HEK293T (cell line): Measurements from ENCODE around the gene KIF5A.

Source experiments
- CTCF ChIA-PET: fragments of 350-600 bp; formaldehyde crosslinking; extraction: SDS; loops from one replicate; lab custom pipeline; 2021; ENCODE audit warnings: antibody characterized with exemption, inconsistent platforms; lab: Yijun Ruan, JAX
- POLR2A ChIA-PET: fragments of 350-600 bp; formaldehyde crosslinking; extraction: SDS; loops from one replicate; lab custom pipeline; 2020; ENCODE audit warnings: antibody characterized with exemption, inconsistent platforms; lab: Yijun Ruan, JAX
- DNase-seq: peaks from one replicate; pipeline ENCODE4 v3.0.0; 2012; ENCODE audit warnings: mixed read lengths; ENCODE audit errors: extremely low spot score
- ARNT ChIP-seq: fragments of 450-650 bp; IDR thresholded peaks from 2 replicates; pipeline ENCODE4 v1.6.1; 2017; ENCODE audit warnings: mild to moderate bottlenecking
- BHLHE40 ChIP-seq: fragments of 450-650 bp; IDR thresholded peaks from 2 replicates; pipeline ENCODE4 v1.6.1; 2016; ENCODE audit warnings: mild to moderate bottlenecking, moderate library complexity, borderline replicate concordance
- CTBP1 ChIP-seq: fragments of 450-650 bp; IDR thresholded peaks from 2 replicates; pipeline ENCODE4 v1.6.1; 2016; ENCODE audit warnings: borderline replicate concordance
- ELF4 ChIP-seq: fragments of 450-650 bp; IDR thresholded peaks from 2 replicates; pipeline ENCODE4 v1.6.1; 2017; ENCODE audit warnings: antibody characterized with exemption
- FOXA1 ChIP-seq: fragments of 450-650 bp; IDR thresholded peaks from 2 replicates; pipeline ENCODE4 v1.6.1; 2016; ENCODE audit warnings: mild to moderate bottlenecking
- FOXK2 ChIP-seq: fragments of 450-650 bp; IDR thresholded peaks from 2 replicates; pipeline ENCODE4 v1.6.1; 2016; ENCODE audit warnings: mild to moderate bottlenecking
- FOXM1 ChIP-seq: fragments of 450-650 bp; IDR thresholded peaks from 2 replicates; pipeline ENCODE4 v1.6.1; 2017; ENCODE audit warnings: mild to moderate bottlenecking, borderline replicate concordance
- HDGF ChIP-seq: fragments of 450-650 bp; IDR thresholded peaks from 2 replicates; pipeline ENCODE4 v1.6.1; 2017; ENCODE audit warnings: antibody characterized with exemption, borderline replicate concordance
- L3MBTL2 ChIP-seq: fragments of 450-650 bp; conservative IDR thresholded peaks from 2 replicates; pipeline ENCODE4 v1.6.1; 2016; ENCODE audit warnings: mild to moderate bottlenecking
- LEF1 ChIP-seq: fragments of 450-650 bp; IDR thresholded peaks from 2 replicates; pipeline ENCODE4 v1.6.1; 2017; ENCODE audit warnings: mild to moderate bottlenecking, borderline replicate concordance
- NFRKB ChIP-seq: fragments of 450-650 bp; IDR thresholded peaks from 2 replicates; pipeline ENCODE4 v1.6.1; 2016; ENCODE audit warnings: mild to moderate bottlenecking, moderate library complexity
- SP1 ChIP-seq: fragments of 450-650 bp; IDR thresholded peaks from 2 replicates; pipeline ENCODE4 v1.6.1; 2017
- SUZ12 ChIP-seq: fragments of 450-650 bp; IDR thresholded peaks from 2 replicates; pipeline ENCODE4 v1.6.1; 2016; ENCODE audit warnings: mild to moderate bottlenecking
- TARDBP ChIP-seq: fragments of 450-650 bp; IDR thresholded peaks from 2 replicates; pipeline ENCODE4 v1.6.1; 2016
- ZNF384 ChIP-seq: fragments of 450-650 bp; IDR thresholded peaks from 2 replicates; pipeline ENCODE4 v1.6.1; 2016
- TF ChIP-seq, protein P1 (sequence below): fragments of 450-650 bp; IDR thresholded peaks from 2 replicates; pipeline ENCODE4 v1.6.1; 2016

KIF5A gene

DNA sequence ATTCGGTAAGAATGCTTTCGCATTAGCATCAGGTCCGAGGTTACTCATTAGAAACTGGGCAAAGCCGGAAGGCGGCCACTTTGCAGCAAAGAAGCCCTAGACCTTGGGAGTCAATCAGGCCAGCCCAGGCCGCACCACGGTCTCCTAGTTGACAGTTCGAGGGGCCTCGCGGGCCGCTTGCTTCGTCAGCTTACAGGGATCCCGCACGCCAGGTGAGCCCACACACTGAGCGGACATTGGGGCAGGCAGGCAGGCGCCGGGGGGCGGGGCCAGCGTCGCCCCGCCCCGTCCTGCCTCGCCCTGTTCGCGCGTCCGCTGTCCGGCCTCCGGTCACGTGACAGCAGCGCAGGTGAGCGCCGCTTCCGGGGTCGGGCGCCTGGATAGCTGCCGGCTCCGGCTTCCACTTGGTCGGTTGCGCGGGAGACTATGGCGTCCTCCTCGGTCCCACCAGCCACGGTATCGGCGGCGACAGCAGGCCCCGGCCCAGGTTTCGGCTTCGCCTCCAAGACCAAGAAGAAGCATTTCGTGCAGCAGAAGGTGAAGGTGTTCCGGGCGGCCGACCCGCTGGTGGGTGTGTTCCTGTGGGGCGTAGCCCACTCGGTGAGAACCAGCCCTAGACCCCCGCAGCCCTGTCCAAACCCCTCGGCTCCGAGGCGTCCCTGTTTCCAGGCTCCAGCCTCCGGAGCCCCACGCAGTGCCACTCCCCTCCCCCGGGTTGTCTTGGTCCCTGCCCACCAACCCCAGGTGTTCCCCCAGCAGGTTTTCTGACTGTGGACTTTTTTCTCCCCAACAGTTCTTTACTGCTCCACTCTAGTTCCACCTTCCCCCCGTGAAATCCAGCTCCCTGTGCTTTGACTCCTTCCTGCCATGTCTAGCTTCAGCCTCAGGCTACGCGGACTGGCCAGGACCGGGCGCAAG, 41.3 kb downstream of the KIF5A start, which contains the start of gene PIP4K2C:
Gene PIP4K2C, plus strand, starts transcription at position 329 of the 918 bp plus-strand sequence. Its CDS starts 98 bp downstream, at position 427.
- CTCF ChIA-PET, result interaction anchor here (1.0 to 2.5 kb wide), 3 partner anchors 8 to 135 kb away, joined by 3 to 16 read pairs (median 3); no protein-coding TSS in a partner anchor
- peak; percentile 94 for DNase-seq
- POLR2A ChIA-PET, result interaction anchor here (0.8 to 4.8 kb wide), 10 partner anchors 8 to 154 kb away, joined by 3 to 41 read pairs (median 4); partner anchors contain the start of genes ARHGEF25, DDIT3 and TSPAN31
- TF ChIP-seq L3MBTL2 (peak; percentile 71), ARNT (no peak), ELF4 (peak; percentile 83)

DNA sequence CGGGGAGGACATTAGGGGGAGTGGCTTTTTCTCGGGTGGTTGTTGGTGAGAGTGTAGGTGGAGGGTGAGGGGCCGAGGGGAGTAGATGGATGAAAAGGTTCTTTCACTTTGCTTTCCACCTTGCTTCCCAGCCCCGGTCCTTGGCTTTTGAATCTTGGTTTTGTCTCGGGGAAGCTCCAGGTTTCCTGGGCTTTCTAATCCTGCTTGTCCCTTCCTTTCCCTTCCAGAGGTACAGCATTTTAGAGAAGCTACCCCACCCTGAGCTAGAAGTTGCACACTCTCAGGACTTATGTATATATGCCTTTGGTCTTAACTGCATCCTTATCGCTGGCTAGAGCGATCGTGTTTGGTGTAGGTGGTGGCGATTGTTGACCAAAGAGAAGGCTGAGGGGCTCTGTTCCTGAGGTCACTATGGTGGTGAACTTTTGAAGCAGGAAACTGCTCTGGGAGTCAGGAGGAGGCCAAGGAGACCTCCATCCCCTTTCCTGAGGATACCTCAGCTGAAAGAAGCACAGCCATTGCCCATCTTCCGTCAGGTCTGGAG, 42.0 kb downstream of the KIF5A start:
- POLR2A ChIA-PET, result interaction anchor here (1.1 to 4.8 kb wide), 5 partner anchors 9 to 153 kb away, joined by 3 to 41 read pairs (median 4); partner anchors contain the start of genes ARHGEF25 and TSPAN31
- CTCF ChIA-PET, result interaction anchor here (0.6 to 2.5 kb wide), 3 partner anchors 9 to 20 kb away, joined by 3 to 16 read pairs (median 3); no protein-coding TSS in a partner anchor
- no peak for TF ChIP-seq FOXK2
- DNase-seq, result no peak

DNA sequence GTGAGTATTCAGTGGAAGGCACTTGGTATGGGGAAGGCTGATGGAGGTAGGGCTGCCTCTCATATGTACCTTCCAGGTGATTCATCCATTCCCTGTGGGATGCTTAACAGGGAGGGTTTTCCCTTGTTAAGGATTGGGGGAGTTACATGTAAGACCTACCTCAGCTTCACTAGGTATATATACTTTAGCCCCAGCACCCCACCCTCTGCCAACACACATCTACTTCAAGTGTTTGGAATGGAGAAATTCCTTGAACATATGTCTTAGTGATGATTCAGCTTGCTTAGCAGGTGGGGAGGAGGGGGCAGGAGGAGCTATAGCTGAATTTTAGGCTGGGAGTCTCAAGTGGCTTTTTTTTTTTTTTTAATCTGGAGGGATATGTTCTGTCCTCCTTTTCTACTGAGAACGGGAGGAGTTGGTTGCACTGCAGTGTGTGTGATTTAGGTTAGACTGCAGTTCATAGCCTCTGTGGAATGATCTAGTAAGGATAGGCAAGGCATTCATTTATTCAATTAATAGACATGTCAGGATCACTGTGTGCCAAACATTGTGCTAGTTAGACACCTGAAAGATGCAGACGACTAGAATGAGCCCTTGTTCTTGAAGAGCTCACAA, 42.8 kb downstream of the KIF5A start:
- POLR2A ChIA-PET, result interaction anchor here (1.2 to 4.8 kb wide), 2 partner anchors 20 to 152 kb away, joined by 3 to 41 read pairs; partner anchors contain the start of genes ARHGEF25 and TSPAN31
- DNase-seq, result no peak
- CTCF ChIA-PET, result interaction anchor here (0.9 to 2.5 kb wide), 3 partner anchors 10 to 30 kb away, joined by 3 to 16 read pairs (median 4); no protein-coding TSS in a partner anchor
- TF ChIP-seq LEF1 (no peak), SUZ12 (no peak), FOXK2 (no peak)

DNA sequence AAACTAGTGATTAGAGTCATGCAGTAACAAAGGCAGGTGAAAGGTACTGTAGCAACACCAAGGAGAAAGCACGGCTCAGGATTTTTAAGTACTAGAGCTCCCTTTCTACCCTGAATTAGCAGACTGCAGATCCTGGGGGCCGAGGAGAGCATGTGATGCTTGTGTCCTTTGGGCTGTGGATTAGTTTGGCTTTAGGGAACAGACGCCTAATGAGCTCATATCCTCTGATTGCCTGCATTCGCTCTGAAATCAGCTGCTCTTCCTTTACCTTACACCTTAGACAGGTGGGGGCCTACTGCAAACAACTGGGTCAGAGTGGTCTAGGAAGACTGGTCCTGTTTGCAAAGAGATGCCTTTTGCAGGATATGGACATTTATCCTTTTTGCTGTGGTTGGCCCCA, 43.3 kb downstream of the KIF5A start:
- no peak for TF ChIP-seq SP1
- CTCF ChIA-PET, result interaction anchor here (0.9 to 2.5 kb wide), 3 partner anchors 10 to 29 kb away, joined by 3 to 16 read pairs (median 4); no protein-coding TSS in a partner anchor
- POLR2A ChIA-PET, result interaction anchor here (4.8 kb wide), 1 partner anchor 20 kb away, joined by 41 read pairs; the partner anchor contains the start of gene ARHGEF25
- no peak for DNase-seq

DNA sequence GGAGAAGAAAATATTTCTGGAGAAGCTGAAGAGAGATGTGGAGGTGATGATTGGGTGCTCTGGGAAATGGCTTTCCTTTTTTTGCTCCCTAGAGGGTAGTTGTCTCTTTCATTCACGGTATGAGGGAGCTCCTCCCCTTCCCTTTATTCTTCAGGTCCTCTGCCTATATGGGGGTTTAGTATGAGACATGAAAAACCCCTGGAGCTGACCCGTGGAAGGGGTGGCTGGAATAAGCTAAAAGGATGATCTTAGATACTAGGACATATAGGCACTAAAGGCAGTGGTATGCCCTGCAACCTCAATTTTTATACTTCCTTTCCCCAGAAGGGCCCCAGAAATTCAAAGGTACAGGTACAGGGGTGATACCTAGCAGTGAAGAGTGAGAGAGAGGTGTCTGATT, 50.6 kb downstream of the KIF5A start:
- no peak for DNase-seq
- TF ChIP-seq ZNF384, result no peak
- no peak for TF ChIP-seq FOXM1
- no peak for TF ChIP-seq SUZ12
- no peak for TF ChIP-seq ELF4
- no peak for TF ChIP-seq SP1
- no peak for TF ChIP-seq L3MBTL2
- TF ChIP-seq, protein P1, sequence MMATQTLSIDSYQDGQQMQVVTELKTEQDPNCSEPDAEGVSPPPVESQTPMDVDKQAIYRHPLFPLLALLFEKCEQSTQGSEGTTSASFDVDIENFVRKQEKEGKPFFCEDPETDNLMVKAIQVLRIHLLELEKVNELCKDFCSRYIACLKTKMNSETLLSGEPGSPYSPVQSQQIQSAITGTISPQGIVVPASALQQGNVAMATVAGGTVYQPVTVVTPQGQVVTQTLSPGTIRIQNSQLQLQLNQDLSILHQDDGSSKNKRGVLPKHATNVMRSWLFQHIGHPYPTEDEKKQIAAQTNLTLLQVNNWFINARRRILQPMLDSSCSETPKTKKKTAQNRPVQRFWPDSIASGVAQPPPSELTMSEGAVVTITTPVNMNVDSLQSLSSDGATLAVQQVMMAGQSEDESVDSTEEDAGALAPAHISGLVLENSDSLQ, result no peak
- no peak for TF ChIP-seq NFRKB
- no peak for TF ChIP-seq LEF1
- no peak for TF ChIP-seq BHLHE40
- TF ChIP-seq HDGF, result no peak
- no peak for TF ChIP-seq TARDBP
- no peak for TF ChIP-seq ARNT
- no peak for TF ChIP-seq FOXK2
- no peak for TF ChIP-seq FOXA1
- TF ChIP-seq CTBP1, result no peak
- ChIA-PET CTCF (interaction anchor here (1.0 to 2.0 kb wide), 2 partner anchors 17 to 22 kb away, joined by 3 to 10 read pairs; no protein-coding TSS in a partner anchor), POLR2A (interaction anchor here (1.3 to 2.0 kb wide), 2 partner anchors 9 to 11 kb away, joined by 4 to 12 read pairs; partner anchors contain the start of genes ARHGEF25 and PIP4K2C)

DNA sequence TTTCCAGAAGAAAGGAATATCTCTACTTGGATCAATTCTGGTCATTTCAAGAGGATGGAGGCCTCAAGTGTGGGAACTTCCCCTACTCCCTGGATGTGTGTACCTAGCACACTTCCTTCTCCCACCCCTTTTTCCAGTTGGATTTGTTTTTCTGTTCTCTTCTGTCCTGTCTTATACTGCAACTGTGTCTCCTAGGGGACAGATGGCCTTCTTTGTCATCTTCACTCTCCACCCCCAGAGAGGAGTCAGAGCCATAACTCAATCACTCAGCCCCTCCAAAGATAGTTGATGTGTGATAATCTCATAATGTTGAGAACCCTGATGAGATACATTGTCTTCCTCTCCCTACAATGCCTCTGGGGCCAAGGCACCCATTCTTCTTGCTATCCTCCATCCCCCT, 52.7 kb downstream of the KIF5A start:
- ChIA-PET CTCF (no interaction called here), POLR2A (interaction anchor here (0.6 kb wide), 1 partner anchor 9 kb away, joined by 3 read pairs; the partner anchor contains the start of gene ARHGEF25)
- TF ChIP-seq, protein P1, result no peak
- no peak for DNase-seq

DNA sequence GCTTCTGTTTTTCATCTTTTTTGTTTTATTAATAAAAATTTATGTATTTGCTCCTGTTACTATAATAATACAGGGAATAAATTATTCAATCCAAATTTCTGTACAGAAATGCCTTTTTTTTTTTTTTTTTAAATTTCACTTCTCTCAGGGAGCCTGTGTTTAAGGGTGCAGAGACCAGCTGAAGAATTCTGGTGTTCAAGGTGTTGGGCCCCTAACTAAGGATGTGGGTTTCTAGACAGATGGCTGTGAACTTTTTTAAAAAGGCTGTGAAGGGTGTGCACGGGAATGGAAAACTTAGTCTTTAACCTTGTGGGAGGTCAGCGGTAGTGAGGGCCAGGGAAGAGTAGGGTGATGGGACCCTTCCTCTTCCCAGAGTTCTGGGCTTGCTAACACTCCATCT, 53.5 kb downstream of the KIF5A start:
- ChIA-PET POLR2A (no interaction called here), CTCF (no interaction called here)
- DNase-seq, result no peak
- TF ChIP-seq NFRKB (no peak), SP1 (no peak)
